ENCODE data around the gene DHX38.

The DHX38 gene

DNA sequence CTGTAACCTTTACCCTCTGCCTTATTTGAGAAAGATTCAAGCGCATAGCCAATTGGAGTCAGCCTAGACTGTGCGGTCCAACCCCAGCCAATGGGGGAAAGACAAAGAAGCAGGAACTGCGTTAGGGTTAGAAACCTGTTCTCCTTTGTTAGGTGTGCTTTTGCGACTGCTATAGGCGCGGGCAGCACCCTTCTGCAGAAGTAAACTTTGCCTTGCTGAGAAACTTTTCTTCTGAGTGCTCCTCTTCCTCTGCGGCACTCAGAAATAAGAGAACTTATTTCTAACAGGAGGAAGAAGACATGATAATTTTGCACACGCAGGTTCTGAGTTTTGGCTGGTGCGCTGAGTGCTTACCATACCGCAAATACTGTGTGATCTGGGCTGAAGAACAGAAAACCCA, 9.2 kb upstream of the DHX38 start:
- no peak for DNase-seq

DNA sequence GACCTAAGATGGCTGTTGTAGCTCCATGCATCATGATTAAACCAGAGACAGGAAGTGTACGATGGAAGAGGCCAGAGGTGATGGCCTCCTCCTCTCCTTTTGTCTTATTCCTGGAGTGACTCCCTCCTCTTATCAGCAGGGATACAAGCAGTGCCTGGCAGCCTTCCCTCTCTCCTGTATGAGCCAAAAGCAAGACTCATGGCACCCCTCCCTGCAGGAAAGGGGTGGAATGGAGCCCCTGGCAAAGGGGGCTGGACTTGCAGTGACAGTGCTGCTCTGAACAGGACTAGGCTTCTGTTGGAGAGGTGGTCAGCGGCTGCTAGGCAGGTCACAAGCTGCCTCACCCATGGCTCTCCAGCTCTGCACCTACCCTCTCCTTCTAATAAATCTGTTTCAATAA, 8.6 kb upstream of the DHX38 start:
- DNase-seq = no peak

GRCh38 chr16:72091217-72091616, 2.4 kb upstream of the DHX38 start:
- no peak for DNase-seq

DNA sequence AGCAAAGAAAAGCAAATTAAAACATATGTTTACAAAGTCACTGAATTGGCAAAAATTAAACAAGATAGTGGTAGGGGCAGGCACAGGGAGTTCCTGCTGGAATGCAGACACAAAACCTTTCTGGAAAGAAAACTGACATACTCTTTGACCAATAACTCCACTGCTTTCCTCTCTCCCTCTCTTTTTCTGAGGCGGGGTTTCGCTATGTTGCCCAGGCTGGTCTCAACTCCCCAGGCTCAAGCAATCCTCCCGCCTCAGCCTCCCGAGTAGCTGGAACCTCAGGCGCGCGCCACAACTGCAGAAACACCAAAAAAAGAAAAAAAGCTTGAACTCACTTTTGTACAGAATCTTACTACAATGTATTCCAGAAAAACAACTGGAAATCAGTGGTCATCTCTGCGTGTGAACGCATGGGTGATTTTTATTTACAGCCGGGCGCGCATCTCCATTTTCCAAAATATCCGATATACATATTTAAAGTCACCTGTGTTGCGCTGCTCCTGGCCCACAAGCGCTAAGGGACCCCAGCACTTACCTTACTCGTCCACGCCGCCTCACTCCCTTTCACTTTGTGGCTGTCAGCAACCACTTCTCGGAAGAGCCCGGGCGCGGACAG, 707 bp upstream of the DHX38 start:
- no peak for DNase-seq

- DNase-seq = no peak
Observed at GRCh38 chr16:72094266-72094610, 591 bp downstream of the DHX38 start.

- DNase-seq = no peak
Observed at GRCh38 chr16:72098936-72099335, 5.3 kb downstream of the DHX38 start.

DNA sequence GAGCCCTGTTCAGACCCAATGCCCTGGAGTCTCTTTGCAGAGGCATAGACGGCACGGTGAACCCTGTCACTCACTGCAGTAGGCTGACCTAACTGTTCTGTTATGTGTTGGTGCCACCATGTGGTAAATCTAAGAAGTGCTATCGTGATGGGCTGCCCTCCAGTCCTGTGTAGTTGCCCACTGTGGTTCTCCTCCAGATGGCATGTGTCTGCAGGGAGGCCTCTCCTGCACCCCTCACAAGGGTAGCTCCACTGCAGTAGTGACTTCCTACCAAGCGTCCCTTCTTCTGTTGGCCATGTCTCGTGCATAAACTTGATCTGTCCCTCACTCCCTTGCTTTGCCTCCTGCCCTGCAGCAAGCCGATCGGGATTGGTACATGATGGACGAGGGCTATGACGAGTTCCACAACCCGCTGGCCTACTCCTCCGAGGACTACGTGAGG, 5.8 kb downstream of the DHX38 start:
- DNase-seq = peak; percentile 46

DNA sequence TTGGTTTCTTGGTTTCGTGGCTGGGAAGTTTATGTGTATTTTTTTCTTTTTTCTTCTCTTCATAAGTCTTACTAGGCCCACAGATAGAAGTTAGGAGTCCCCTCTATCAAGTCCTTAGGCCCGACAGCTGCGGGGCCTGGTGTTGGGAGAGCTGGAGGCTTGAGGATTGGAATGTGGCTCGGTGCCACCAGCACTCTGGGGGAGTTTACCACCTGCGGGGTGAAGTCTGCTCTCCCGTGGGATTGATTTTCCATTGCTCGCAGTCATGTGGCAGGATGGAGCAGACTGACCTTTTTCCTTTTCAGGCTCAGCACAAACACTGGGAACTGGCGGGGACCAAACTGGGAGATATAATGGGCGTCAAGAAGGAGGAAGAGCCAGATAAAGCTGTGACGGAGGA, 7.5 kb downstream of the DHX38 start:
- no peak for DNase-seq

- no peak for DNase-seq
Observed at GRCh38 chr16:72104905-72105304, 11.3 kb downstream of the DHX38 start.

- DNase-seq = no peak
Observed at GRCh38 chr16:72105978-72106377, 12.3 kb downstream of the DHX38 start.

DNA sequence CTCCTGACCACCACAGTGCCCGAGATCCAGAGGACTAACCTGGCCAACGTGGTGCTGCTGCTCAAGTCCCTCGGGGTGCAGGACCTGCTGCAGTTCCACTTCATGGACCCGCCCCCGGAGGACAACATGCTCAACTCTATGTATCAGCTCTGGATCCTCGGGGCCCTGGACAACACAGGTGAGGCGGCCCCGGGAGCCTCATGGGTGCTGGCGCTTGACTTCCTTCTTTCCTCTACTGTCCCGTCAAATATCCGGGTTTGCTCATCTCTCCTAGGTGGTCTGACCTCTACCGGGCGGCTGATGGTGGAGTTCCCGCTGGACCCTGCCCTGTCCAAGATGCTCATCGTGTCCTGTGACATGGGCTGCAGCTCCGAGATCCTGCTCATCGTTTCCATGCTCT, 13.7 kb downstream of the DHX38 start:
- DNase-seq = no peak

- no peak for DNase-seq
Observed at GRCh38 chr16:72108353-72109102, 14.9 kb downstream of the DHX38 start.

DNA sequence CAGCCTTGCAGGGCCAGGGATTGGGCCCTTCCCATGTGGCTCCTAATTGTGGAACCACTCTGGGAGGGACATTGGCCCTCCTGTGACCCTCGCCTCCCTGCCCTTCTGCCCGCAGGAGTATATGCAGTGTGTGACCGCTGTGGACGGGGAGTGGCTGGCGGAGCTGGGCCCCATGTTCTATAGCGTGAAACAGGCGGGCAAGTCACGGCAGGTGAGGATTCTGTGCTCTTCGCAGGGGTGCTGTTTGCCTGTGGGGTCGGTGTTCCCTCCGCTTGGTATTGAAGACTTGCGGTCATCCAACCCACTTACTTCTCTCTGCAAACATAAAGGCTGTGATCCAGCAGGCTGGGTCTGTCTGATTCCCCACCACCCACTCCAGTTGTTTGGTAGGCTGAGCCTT, 15.7 kb downstream of the DHX38 start:
- no peak for DNase-seq

DNA sequence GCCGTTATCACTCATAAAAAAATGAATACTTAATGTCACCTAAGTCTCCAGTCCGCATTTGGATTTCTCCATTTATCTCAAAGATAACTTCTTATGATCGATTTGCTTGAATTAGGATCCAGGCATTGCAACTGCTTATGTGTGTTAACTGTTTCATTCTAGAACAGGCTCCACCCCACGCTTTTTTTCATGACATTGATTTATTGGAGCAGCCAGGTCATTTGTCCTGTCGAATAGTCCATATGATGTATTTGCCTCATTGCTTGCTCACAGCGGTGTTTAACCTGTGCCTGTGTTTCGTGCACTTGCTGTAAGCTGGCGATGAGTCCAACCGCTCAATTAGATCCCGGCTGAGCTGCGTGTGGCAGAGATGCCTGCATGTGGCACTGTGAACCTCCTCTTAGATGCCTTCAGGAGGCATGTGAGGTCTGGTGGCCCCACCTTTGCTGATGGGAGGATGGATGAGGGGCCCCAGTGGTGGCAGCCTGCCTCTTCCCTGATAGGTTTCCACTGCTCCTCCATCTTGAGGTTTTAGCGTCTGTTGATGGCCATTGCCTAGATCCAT, 16.4 kb downstream of the DHX38 start:
- no peak for DNase-seq

DNA sequence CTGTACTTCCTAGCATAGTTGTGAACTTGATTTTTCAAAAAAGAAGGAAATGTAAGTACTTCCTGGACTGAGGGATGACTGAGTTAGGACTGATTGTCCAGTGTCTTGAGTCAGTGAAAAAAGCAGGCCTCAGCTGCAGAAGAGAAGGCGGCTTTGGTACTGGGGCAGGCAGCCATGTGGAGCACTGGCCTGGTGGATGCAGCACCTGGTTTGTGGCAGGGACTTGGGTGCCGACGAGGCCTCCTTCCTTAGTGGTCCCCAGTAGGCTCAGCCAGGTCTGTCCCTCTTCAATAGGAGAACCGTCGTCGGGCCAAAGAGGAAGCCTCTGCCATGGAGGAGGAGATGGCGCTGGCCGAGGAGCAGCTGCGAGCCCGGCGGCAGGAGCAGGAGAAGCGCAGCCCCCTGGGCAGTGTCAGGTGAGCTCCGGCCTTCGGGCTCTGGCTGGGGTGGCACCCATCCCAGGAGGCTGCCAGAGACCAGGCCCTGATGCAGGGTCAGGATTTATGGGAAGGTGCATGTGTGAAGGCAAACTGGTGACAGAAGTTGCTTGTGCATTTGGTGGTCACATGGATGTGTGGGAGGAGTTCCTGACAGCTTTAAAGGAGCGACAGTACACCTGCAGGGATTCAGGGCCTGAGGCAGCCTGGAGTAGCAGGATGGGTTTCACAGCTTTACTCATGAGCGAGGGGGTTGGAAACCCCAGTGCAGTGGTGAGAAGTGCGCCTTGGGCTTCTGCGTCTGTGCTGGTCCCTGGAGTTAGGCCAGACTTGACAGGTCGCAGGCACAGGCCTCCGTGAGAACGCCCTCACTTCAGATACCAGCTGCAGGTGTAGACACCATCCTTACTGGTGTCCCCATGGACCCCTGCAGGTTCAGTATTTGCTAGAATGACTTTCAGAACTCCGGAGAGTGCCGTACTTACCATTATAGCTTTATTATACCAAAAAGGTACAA, 17.3 kb downstream of the DHX38 start:
- no peak for DNase-seq

GRCh38 chr16:72111657-72112451, 18.2 kb downstream of the DHX38 start:
- no peak for DNase-seq

GRCh38 chr16:72112452-72112792, 18.8 kb downstream of the DHX38 start:
- no peak for DNase-seq

DNA sequence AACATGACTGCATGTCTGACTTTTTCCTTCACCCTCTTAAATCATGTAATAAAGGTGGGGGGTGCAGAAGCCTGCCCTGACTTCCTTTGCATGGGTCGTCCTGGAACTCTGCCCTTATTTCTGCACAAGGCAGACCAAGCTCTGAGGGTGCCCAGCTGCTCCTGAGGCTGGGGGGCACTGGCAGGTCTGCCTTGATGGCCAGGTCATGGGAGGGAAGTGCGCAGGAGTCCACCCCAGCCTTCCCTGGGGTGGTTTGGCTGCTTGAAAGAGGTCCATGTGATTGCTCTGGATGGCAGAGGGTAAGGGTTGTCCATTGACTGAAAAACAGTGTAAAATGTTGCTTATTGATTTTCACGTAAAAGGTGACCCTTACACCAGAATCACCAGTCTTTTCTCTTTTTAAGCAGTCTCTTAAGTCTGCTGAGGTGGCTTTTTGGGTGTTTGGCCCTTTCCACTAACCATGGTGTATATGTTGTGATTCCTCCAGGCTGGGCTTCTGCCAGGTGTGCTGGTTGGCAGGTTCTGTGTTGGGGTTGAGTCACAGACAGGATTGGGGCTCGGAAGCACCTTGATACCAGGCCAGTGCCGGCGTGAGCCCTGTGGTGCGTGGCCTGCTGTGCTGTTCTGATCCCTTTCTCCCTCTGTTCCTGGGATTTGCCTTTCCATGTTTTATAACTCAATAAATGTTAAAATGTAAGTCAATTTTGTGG, 19.4 kb downstream of the DHX38 start:
- DNase-seq = no peak

DNA sequence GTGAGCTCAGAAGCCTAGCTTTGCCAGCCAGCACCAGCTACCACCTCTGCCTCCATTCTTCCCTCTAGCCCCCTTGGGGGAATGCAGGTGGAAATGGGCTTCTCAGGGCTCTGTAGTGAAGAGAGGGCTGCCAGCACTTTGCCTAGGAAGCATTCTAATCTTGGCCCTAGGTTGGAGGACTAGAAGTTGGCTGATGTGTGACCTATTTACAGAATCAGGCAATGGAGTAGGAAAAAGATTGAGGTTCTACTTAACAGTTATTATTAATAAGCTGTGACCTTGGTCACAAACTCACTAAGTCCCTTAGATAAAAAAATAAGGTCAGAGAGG, 19.9 kb downstream of the DHX38 start:
- no peak for DNase-seq

DNA sequence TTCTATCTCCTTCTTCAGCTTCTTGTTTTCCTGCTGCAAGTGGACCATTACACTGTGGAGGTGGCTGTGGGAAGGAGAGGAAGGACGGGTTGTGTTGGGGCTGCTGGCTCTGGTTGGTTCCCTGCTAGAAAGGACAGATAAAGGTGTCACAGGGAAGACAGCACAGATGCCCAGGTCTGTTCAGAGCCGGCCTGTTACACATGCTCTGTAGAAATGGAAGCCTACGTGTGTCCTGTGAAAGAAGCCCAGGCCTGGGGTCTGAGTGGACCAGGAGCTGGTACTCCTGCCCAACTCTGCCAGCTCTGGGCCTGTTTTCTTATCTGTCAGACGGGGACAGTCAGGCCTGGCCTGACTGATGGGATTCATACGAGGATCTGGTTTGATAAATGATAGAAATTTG, 26.4 kb downstream of the DHX38 start:
- no peak for DNase-seq

- DNase-seq = no peak
Observed at GRCh38 chr16:72122308-72122707, 28.7 kb downstream of the DHX38 start.

DNA sequence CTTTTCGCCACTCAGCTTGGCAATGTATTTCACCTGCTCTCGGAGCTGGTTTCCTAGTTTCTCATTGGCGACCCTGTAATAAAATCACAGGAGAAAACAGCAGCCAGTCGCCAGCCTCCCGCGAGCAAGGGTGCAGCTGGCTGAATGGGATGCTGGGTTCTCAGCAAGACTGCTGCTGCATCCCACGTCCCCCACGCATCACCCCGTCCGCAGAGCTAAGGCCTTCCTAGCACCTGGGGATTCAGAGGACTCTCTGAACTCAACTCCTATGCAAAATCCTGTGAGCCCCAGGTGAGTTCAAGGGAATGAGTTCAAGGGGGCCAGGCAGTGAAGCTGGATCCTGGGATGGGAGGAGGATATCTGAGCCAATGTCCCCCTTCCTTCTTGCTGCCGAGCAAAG, 29.3 kb downstream of the DHX38 start:
- DNase-seq = no peak
